ENCODE data around the gene LGALS3BP. TPM values are rescaled to one million over a fixed set of nuclear protein-coding genes. Genes with fewer than 3 reads are reported as not detected.
"Not testable (repeated sequence)": the region's sequence is repeated elsewhere in the genome, so short reads cannot be mapped to it uniquely, and the experiment has no call there.

LGALS3BP gene
- total and polyA plus RNA-seq, 5 donors = 397 to 581 (median 456) TPM

DNA sequence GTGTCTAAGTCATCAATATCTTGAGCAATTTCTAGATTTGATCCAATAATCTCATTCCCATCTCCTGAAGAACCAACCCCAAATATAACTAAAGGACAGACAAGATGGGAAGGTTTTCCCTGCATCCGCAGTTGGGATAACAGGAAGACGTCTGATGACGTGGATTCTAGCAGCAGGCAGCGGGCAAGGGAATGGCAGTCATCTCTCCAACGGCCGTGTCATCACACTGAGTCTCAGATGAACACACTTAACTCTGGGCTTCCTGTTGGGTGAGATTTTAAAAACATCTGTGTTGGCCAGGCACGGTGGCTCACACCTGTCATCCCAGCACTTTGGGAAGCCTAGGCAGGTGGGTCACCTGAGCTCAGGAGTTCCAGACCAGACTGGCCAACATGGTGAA is 33.6 kb downstream of the LGALS3BP start:
- no peaks in the 10 kb centered on the region for H3K27me3 ChIP-seq (ENCODE audit: control insufficient read depth, insufficient read depth)
- H3K9me3 ChIP-seq (ENCODE audit: control insufficient read depth, low read length) = peaks cover 2% of the 10 kb centered on the region
- 75% methylated on average over 7 of the region's 7 CpGs for WGBS
- intact Hi-C loops (cut with DNase I) = no loop called here
- ATAC-seq (no peak), DNase-seq (peak in 1 of 3 donors; percentile 29)
- no peak overlapping the region for H3K4me3 ChIP-seq (ENCODE audit: low read length)
- no peak overlapping the region for H3K27ac ChIP-seq (ENCODE audit: low read length)
- no peaks in the 10 kb centered on the region for H3K4me1 ChIP-seq (ENCODE audit: control insufficient read depth, insufficient read depth, low read length)

- H3K4me1 ChIP-seq (ENCODE audit: control insufficient read depth, insufficient read depth, low read length); H3K27ac ChIP-seq (ENCODE audit: low read length); ATAC-seq; H3K9me3 ChIP-seq (ENCODE audit: control insufficient read depth, low read length); DNase-seq; H3K27me3 ChIP-seq (ENCODE audit: control insufficient read depth, insufficient read depth); H3K4me3 ChIP-seq (ENCODE audit: low read length); intact Hi-C loops (cut with DNase I): not testable (repeated sequence)
- 96% methylated on average over 12 of the region's 12 CpGs for WGBS
Observed at GRCh38 chr17:78945455-78945854, 34.3 kb downstream of the LGALS3BP start.

DNA sequence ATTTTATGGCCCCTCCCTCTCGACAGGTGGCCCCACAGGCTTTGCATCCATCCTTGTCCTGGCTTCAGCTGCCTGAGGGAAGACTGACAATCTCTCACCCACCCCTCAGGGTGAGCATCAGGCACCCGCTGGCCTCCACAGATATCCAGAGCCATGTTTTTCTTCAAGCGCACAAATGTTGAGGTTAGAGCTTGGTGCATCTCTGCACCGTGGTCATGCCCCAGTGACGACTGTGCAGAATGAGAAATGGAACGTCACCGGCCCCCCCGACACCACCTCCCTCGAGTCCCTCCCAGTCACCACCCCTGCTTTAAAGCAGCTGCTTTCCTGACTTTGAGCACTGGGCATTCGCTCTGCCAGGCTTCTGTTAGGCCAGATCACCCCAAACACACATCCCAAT is 34.8 kb downstream of the LGALS3BP start:
- DNase-seq (peak in 1 of 3 donors; percentile 24), ATAC-seq (no peak)
- Histone ChIP-seq H3K9me3 (ENCODE audit: control insufficient read depth, low read length) (no peaks in the 10 kb centered on the region), H3K27me3 (ENCODE audit: control insufficient read depth, insufficient read depth) (no peaks in the 10 kb centered on the region), H3K27ac (ENCODE audit: low read length) (no peak overlapping the region), H3K4me3 (ENCODE audit: low read length) (no peak overlapping the region), H3K4me1 (ENCODE audit: control insufficient read depth, insufficient read depth, low read length) (no peaks in the 10 kb centered on the region)
- 82% methylated on average over 10 of the region's 10 CpGs for WGBS
- intact Hi-C loops (cut with DNase I) = no loop called here

GRCh38 chr17:78944026-78944425 is 35.7 kb downstream of the LGALS3BP start:
- H3K27me3 ChIP-seq (ENCODE audit: control insufficient read depth, insufficient read depth) = no peaks in the 10 kb centered on the region
- no peak overlapping the region for H3K27ac ChIP-seq (ENCODE audit: low read length)
- intact Hi-C loops (cut with DNase I) = no loop called here
- no peak overlapping the region for H3K4me3 ChIP-seq (ENCODE audit: low read length)
- no peaks in the 10 kb centered on the region for H3K9me3 ChIP-seq (ENCODE audit: control insufficient read depth, low read length)
- no peak for ATAC-seq
- WGBS = 92% methylated on average over 7 of the region's 7 CpGs
- no peaks in the 10 kb centered on the region for H3K4me1 ChIP-seq (ENCODE audit: control insufficient read depth, insufficient read depth, low read length)
- no peak for DNase-seq

DNA sequence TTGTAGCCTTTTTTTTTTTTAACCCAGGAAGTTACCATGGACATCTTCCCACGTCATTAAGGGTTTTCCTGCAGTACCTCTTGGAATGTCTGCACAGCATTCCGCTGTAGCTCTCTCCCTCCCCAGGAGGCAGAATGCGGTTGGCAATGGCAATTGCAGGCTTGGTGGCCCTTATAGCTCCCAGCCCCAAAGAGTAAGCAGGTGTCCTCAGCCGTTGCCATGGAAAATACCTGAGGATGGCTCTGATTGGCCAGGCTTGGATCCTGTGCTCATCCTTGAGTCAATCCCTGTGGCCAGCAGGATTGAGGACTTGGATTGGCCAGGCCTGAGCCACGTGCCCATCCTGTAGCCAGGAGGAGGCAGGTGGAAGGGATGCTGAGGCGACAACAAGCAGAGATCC is 39.0 kb downstream of the LGALS3BP start:
- H3K27ac ChIP-seq (ENCODE audit: low read length) = no peak overlapping the region
- H3K4me3 ChIP-seq (ENCODE audit: low read length) = no peak overlapping the region
- no peaks in the 10 kb centered on the region for H3K9me3 ChIP-seq (ENCODE audit: control insufficient read depth, low read length)
- ATAC-seq = no peak
- H3K27me3 ChIP-seq (ENCODE audit: control insufficient read depth, insufficient read depth) = no peaks in the 10 kb centered on the region
- peak in 1 of 3 donors; percentile 16 for DNase-seq
- WGBS = 66% methylated on average over 6 of the region's 6 CpGs
- intact Hi-C loops (cut with DNase I) = no loop called here
- no peaks in the 10 kb centered on the region for H3K4me1 ChIP-seq (ENCODE audit: control insufficient read depth, insufficient read depth, low read length)

- Histone ChIP-seq H3K9me3 (ENCODE audit: control insufficient read depth, low read length) (no peaks in the 10 kb centered on the region), H3K27ac (ENCODE audit: low read length) (no peak overlapping the region), H3K4me3 (ENCODE audit: low read length) (no peak overlapping the region), H3K4me1 (ENCODE audit: control insufficient read depth, insufficient read depth, low read length) (no peaks in the 10 kb centered on the region), H3K27me3 (ENCODE audit: control insufficient read depth, insufficient read depth) (no peaks in the 10 kb centered on the region)
- intact Hi-C loops (cut with DNase I) = no loop called here
- 67% methylated on average over 5 of the region's 5 CpGs for WGBS
- no peak for ATAC-seq
- no peak for DNase-seq
Observed at GRCh38 chr17:78940258-78940657, 39.5 kb downstream of the LGALS3BP start.

- intact Hi-C loops (cut with DNase I) = no loop called here
- Histone ChIP-seq H3K27me3 (ENCODE audit: control insufficient read depth, insufficient read depth) (no peaks in the 10 kb centered on the region), H3K9me3 (ENCODE audit: control insufficient read depth, low read length) (no peaks in the 10 kb centered on the region), H3K4me3 (ENCODE audit: low read length) (no peak overlapping the region), H3K4me1 (ENCODE audit: control insufficient read depth, insufficient read depth, low read length) (no peaks in the 10 kb centered on the region), H3K27ac (ENCODE audit: low read length) (no peak overlapping the region)
- ATAC-seq = no peak
- DNase-seq = peak in 1 of 3 donors; percentile 45
- 61% methylated on average over 6 of the region's 6 CpGs for WGBS
Observed at GRCh38 chr17:78939615-78940014, 40.1 kb downstream of the LGALS3BP start.

GRCh38 chr17:78937561-78937960 is 42.2 kb downstream of the LGALS3BP start:
- ATAC-seq (no peak), DNase-seq (no peak)
- peaks cover 4% of the 10 kb centered on the region for H3K4me1 ChIP-seq (ENCODE audit: control insufficient read depth, insufficient read depth, low read length)
- no peaks in the 10 kb centered on the region for H3K27me3 ChIP-seq (ENCODE audit: control insufficient read depth, insufficient read depth)
- intact Hi-C loops (cut with DNase I) = no loop called here
- H3K9me3 ChIP-seq (ENCODE audit: control insufficient read depth, low read length) = no peaks in the 10 kb centered on the region
- no peak overlapping the region for H3K27ac ChIP-seq (ENCODE audit: low read length)
- WGBS = 84% methylated on average over 11 of the region's 11 CpGs
- H3K4me3 ChIP-seq (ENCODE audit: low read length) = no peak overlapping the region

GRCh38 chr17:78935419-78936323 is 44.1 kb downstream of the LGALS3BP start:
- peak; percentile 80 to 83 (median 82) for DNase-seq
- H3K4me1 ChIP-seq (ENCODE audit: control insufficient read depth, insufficient read depth, low read length) = peaks cover 4% of the 10 kb centered on the region
- WGBS = 72% methylated on average over 33 of the region's 33 CpGs
- no peaks in the 10 kb centered on the region for H3K27me3 ChIP-seq (ENCODE audit: control insufficient read depth, insufficient read depth)
- no peak overlapping the region for H3K4me3 ChIP-seq (ENCODE audit: low read length)
- intact Hi-C loops (cut with DNase I) = no loop called here
- no peaks in the 10 kb centered on the region for H3K9me3 ChIP-seq (ENCODE audit: control insufficient read depth, low read length)
- ATAC-seq = peak; percentile 27 to 47
- no peak overlapping the region for H3K27ac ChIP-seq (ENCODE audit: low read length)

- Histone ChIP-seq H3K9me3 (ENCODE audit: control insufficient read depth, low read length) (no peaks in the 10 kb centered on the region), H3K27ac (ENCODE audit: low read length) (peak overlapping the region; percentile 68), H3K27me3 (ENCODE audit: control insufficient read depth, insufficient read depth) (no peaks in the 10 kb centered on the region), H3K4me3 (ENCODE audit: low read length) (no peak overlapping the region), H3K4me1 (ENCODE audit: control insufficient read depth, insufficient read depth, low read length) (peaks cover 6% of the 10 kb centered on the region)
- peak in 1 of 3 donors; percentile 36 for DNase-seq
- no peak for ATAC-seq
- intact Hi-C loops (cut with DNase I) = no loop called here
- 76% methylated on average over 19 of the region's 19 CpGs for WGBS
Observed at GRCh38 chr17:78934681-78935418, 44.9 kb downstream of the LGALS3BP start.

- Histone ChIP-seq H3K4me1 (ENCODE audit: control insufficient read depth, insufficient read depth, low read length) (peaks cover 6% of the 10 kb centered on the region), H3K27me3 (ENCODE audit: control insufficient read depth, insufficient read depth) (no peaks in the 10 kb centered on the region), H3K27ac (ENCODE audit: low read length) (peak overlapping the region; percentile 68), H3K4me3 (ENCODE audit: low read length) (no peak overlapping the region), H3K9me3 (ENCODE audit: control insufficient read depth, low read length) (no peaks in the 10 kb centered on the region)
- ATAC-seq = peak; percentile 86 to 93
- WGBS = 4% methylated on average over 16 of the region's 16 CpGs
- DNase-seq = peak; percentile 97 to 99 (median 98)
- intact Hi-C loops (cut with DNase I) = no loop called here
Observed at GRCh38 chr17:78933959-78934568, 45.7 kb downstream of the LGALS3BP start.

All from right cardiac atrium (tissue), 5 donors.